GM19467 (cell line): Measurements from ENCODE around the gene KHK.
A peak's percentile ranks its signal among the peaks of the same experiment; 100 is the strongest.

Experiments used
- ATAC-seq: cut with Tn5 transposase; IDR thresholded peaks from one replicate; pipeline ENCODE4 v1.9.1; 2021; ENCODE audit warnings: mild to moderate bottlenecking, moderate library complexity; ENCODE audit not compliant: unreplicated experiment

The KHK gene

GRCh38 chr2:27080603-27080936, 6.0 kb upstream of the KHK start:
- ATAC-seq, result no peak

- ATAC-seq, result no peak
These were observed 4.4 kb upstream of the KHK start for GRCh38 chr2:27081984-27082772.

- ATAC-seq, result no peak
These were observed 3.7 kb upstream of the KHK start for GRCh38 chr2:27082773-27083409.

GRCh38 chr2:27083410-27084296, 2.9 kb upstream of the KHK start:
- no peak for ATAC-seq

GRCh38 chr2:27084297-27085061, 2.1 kb upstream of the KHK start:
- ATAC-seq, result no peak

GRCh38 chr2:27085062-27085672, 1.4 kb upstream of the KHK start:
- no peak for ATAC-seq

- peak; percentile 9 for ATAC-seq
These were observed 891 bp upstream of the KHK start for GRCh38 chr2:27085673-27086089.

- ATAC-seq, result peak; percentile 64
These were observed 365 bp upstream of the KHK start for GRCh38 chr2:27086090-27086723.

- no peak for ATAC-seq
These were observed 1.3 kb downstream of the KHK start for GRCh38 chr2:27087823-27088410.

GRCh38 chr2:27088634-27089033, 2.1 kb downstream of the KHK start:
- ATAC-seq, result no peak

- ATAC-seq, result no peak
These were observed 2.8 kb downstream of the KHK start for GRCh38 chr2:27089111-27089954.

GRCh38 chr2:27091746-27092695, 5.4 kb downstream of the KHK start:
- no peak for ATAC-seq

GRCh38 chr2:27092696-27093429, 6.3 kb downstream of the KHK start:
- ATAC-seq, result no peak

GRCh38 chr2:27093430-27094352, 7.1 kb downstream of the KHK start:
- ATAC-seq, result no peak

GRCh38 chr2:27094353-27094984, 7.9 kb downstream of the KHK start:
- no peak for ATAC-seq

GRCh38 chr2:27095427-27095744, 8.8 kb downstream of the KHK start:
- no peak for ATAC-seq
